Caco-2 (cell line): Measurements from ENCODE around the gene NIT2. TPM values are rescaled to one million over a fixed set of nuclear protein-coding genes. Genes with fewer than 3 reads are reported as not detected.

Source experiments
- BruUV-seq: library from RNA; stranded (reverse); fragments of 400-500 nt; replicated peaks from 2 replicates; lab custom pipeline; 2021; lab: Mats Ljungman, UMichigan
- CTCF ChIA-PET: fragments of 300-600 bp; sonication (Branson Sonifier 250); formaldehyde crosslinking; loops from one replicate; lab custom pipeline; 2022; ENCODE audit warnings: antibody characterized with exemption; lab: Charles Lee
- POLR2A ChIA-PET: fragments of 300-600 bp; sonication (Branson Sonifier 250); formaldehyde crosslinking; loops from one replicate; lab custom pipeline; 2022; ENCODE audit warnings: antibody characterized with exemption; lab: Charles Lee
- DNase-seq, 2 experiments: peaks; one replicate each; pipeline versions ENCODE4 v3.0.0 to v3.0.0-alpha.2; 2020 to 2022
- H3K27me3 ChIP-seq: replicated peaks from 2 replicates; pipeline ENCODE4 v1.6.0; 2011; ENCODE audit warnings: low read length; ENCODE audit not compliant: control insufficient read depth, insufficient read depth
- H3K36me3 ChIP-seq: 2 replicates; pipeline ENCODE4 v1.5.1; 2011; ENCODE audit warnings: low read length; ENCODE audit not compliant: control insufficient read depth, insufficient read depth
- H3K4me1 ChIP-seq: fragments of 250-450 bp; sonication (Bioruptor Pico); 2 replicates; pipeline ENCODE4 v1.5.1; 2020; ENCODE audit warnings: mild to moderate bottlenecking
- H3K4me3 ChIP-seq: 2 replicates; pipeline ENCODE4 v1.5.1; 2011; ENCODE audit warnings: low read depth, mild to moderate bottlenecking, control low read depth, low read length
- H3K9me3 ChIP-seq: fragments of 250-450 bp; sonication (Bioruptor Pico); 2 replicates; pipeline ENCODE4 v1.5.1; 2020; ENCODE audit warnings: mild to moderate bottlenecking, moderate library complexity
- H3K27ac Mint-ChIP-seq: one replicate; pipeline ENCODE4 v1.8.0; 2022; ENCODE audit warnings: mixed read lengths; ENCODE audit not compliant: unreplicated experiment
- H3K27me3 Mint-ChIP-seq: one replicate; pipeline ENCODE4 v1.8.0; 2022; ENCODE audit warnings: mixed read lengths; ENCODE audit not compliant: insufficient read depth, unreplicated experiment
- H3K36me3 Mint-ChIP-seq: one replicate; pipeline ENCODE4 v1.8.0; 2022; ENCODE audit warnings: mild to moderate bottlenecking, mixed read lengths; ENCODE audit not compliant: insufficient read depth, unreplicated experiment
- H3K4me1 Mint-ChIP-seq: one replicate; pipeline ENCODE4 v1.8.0; 2022; ENCODE audit warnings: low read depth, mixed read lengths; ENCODE audit not compliant: unreplicated experiment
- H3K4me3 Mint-ChIP-seq: one replicate; pipeline ENCODE4 v1.8.0; 2022; ENCODE audit warnings: mild to moderate bottlenecking, moderate library complexity, mixed read lengths; ENCODE audit not compliant: unreplicated experiment
- H3K9me3 Mint-ChIP-seq: one replicate; pipeline ENCODE4 v1.8.0; 2022; ENCODE audit warnings: mixed read lengths; ENCODE audit not compliant: unreplicated experiment
- CTCF ChIP-seq, 2 experiments: fragments of 200-600 bp in 1 of 2; IDR thresholded peaks; 1 replicate in 1 of 2; 2 replicates in 1 of 2; pipeline versions ENCODE4 v1.5.1 to v1.8.0; 2011 to 2022; ENCODE audit warnings: antibody characterized with exemption in 1 of 2, control low read depth in 1 of 2, inconsistent platforms in 1 of 2, low read depth in 1 of 2, low read length in 1 of 2, mild to moderate bottlenecking in 1 of 2, moderate library complexity in 1 of 2; ENCODE audit not compliant: insufficient read depth in 1 of 2, severe bottlenecking in 1 of 2, unreplicated experiment in 1 of 2
- intact Hi-C: fragments of 100-400 bp; cut with micrococcal nuclease; formaldehyde crosslinking; loops from one replicate; pipeline ENCODE4 v1.10.0; 2022; ENCODE audit not compliant: unreplicated experiment
- total RNA-seq: library from RNA; stranded (reverse); gene quantifications from 2 replicates; pipeline ENCODE4 v1.2.3, GENCODE V29; 2022

The NIT2 gene
- total RNA-seq, 1 experiment from 2014 or later = 64.1 TPM

GRCh38 chr3:100407164-100407563, 72.6 kb downstream of the NIT2 start:
- no peak for TF ChIP-seq CTCF (IDR thresholded peaks at IDR 0.05; ENCODE audit: insufficient read depth in 1 of 2, low read depth in 1 of 2, low read length in 1 of 2, severe bottlenecking in 1 of 2, unreplicated experiment in 1 of 2)
- H3K4me1 ChIP-seq = peaks cover 5% of the 10 kb centered on the region
- H3K27me3 ChIP-seq = no peaks in the 10 kb centered on the region
- no peaks in the 10 kb centered on the region; the same call in 1 of the 2 replicates for H3K9me3 ChIP-seq
- CTCF ChIA-PET = no interaction called here
- BruUV-seq = no TSS peak
- Mint-ChIP-seq H3K4me1 (no peaks in the 10 kb centered on the region), H3K4me3 (no peak overlapping the region), H3K27ac (no peak overlapping the region), H3K36me3 (no peaks in the 10 kb centered on the region), H3K9me3 (peaks cover 21% of the 10 kb centered on the region), H3K27me3 (no peaks in the 10 kb centered on the region)
- no peaks in the 10 kb centered on the region for H3K36me3 ChIP-seq
- POLR2A ChIA-PET = no interaction called here
- DNase-seq = no peak
- intact Hi-C loops = no loop called here
- H3K4me3 ChIP-seq = no peak overlapping the region

GRCh38 chr3:100407977-100408532, 73.5 kb downstream of the NIT2 start:
- POLR2A ChIA-PET = no interaction called here
- no peaks in the 10 kb centered on the region for H3K27me3 ChIP-seq
- Mint-ChIP-seq H3K9me3 (peaks cover 21% of the 10 kb centered on the region), H3K36me3 (no peaks in the 10 kb centered on the region), H3K27ac (no peak overlapping the region), H3K4me3 (no peak overlapping the region), H3K27me3 (no peaks in the 10 kb centered on the region), H3K4me1 (no peaks in the 10 kb centered on the region)
- intact Hi-C loops = no loop called here
- CTCF ChIA-PET = no interaction called here
- no peaks in the 10 kb centered on the region for H3K36me3 ChIP-seq
- no peak for DNase-seq
- H3K4me1 ChIP-seq = peaks cover under 1% of the 10 kb centered on the region
- no peak for TF ChIP-seq CTCF (IDR thresholded peaks at IDR 0.05; ENCODE audit: insufficient read depth in 1 of 2, low read depth in 1 of 2, low read length in 1 of 2, severe bottlenecking in 1 of 2, unreplicated experiment in 1 of 2)
- H3K4me3 ChIP-seq = no peak overlapping the region
- BruUV-seq = no TSS peak
- no peaks in the 10 kb centered on the region; the same call in 1 of the 2 replicates for H3K9me3 ChIP-seq

Other genes with a start within 250 kb of the NIT2 start
- 15.5 and 22.7 TPM in 2 replicates for gene FILIP1L, start 220.3 kb upstream of the NIT2 start, total RNA-seq
- 39.8 and 45.2 TPM in 2 replicates for gene TBC1D23, start 73.8 kb upstream of the NIT2 start, total RNA-seq
- gene TOMM70, start 66.3 kb downstream of the NIT2 start, total RNA-seq = 50.7 and 53.3 TPM in 2 replicates
- 2.4 and 3.3 TPM in 2 replicates for gene LNP1, start 66.8 kb downstream of the NIT2 start, total RNA-seq
- gene TMEM45A, start 157.9 kb downstream of the NIT2 start, total RNA-seq = 4.3 and 5.6 TPM in 2 replicates